Activated naive CD4-positive, alpha-beta T cell treated with anti-CD3 and anti-CD28 coated beads, Interleukin-2, amount 50 U/mL, for 16 hours (primary cell): ENCODE measurements around the gene POTEH.
"Not testable (repeated sequence)": the region's sequence is repeated elsewhere in the genome, so short reads cannot be mapped to it uniquely, and the experiment has no call there.

Experiments used
- DNase-seq: peaks from one replicate; pipeline ENCODE4 v3.0.0-alpha.2; 2020

The POTEH gene

GRCh38 chr22:15689749-15690125 is at the start of gene POTEH:
Gene POTEH (plus strand): TSS chr22:15690026. CDS start chr22:15690078, 52 bp downstream.
- not testable (repeated sequence) for DNase-seq

GRCh38 chr22:15642288-15642861 is 47.5 kb upstream of the POTEH start:
- DNase-seq = not testable (repeated sequence)

GRCh38 chr22:15651954-15652353 is 37.9 kb upstream of the POTEH start:
- DNase-seq = not testable (repeated sequence)

- not testable (repeated sequence) for DNase-seq
Measured at GRCh38 chr22:15652738-15653137, 37.1 kb upstream of the POTEH start.

- not testable (repeated sequence) for DNase-seq
Measured at GRCh38 chr22:15653241-15653640, 36.6 kb upstream of the POTEH start.

- not testable (repeated sequence) for DNase-seq
Measured at GRCh38 chr22:15661102-15661501, 28.7 kb upstream of the POTEH start.

- not testable (repeated sequence) for DNase-seq
Measured at GRCh38 chr22:15664682-15665081, 25.1 kb upstream of the POTEH start.

- not testable (repeated sequence) for DNase-seq
Measured at GRCh38 chr22:15665478-15665877, 24.3 kb upstream of the POTEH start.

GRCh38 chr22:15669430-15669829 is 20.4 kb upstream of the POTEH start:
- DNase-seq = not testable (repeated sequence)

GRCh38 chr22:15679702-15680101 is 10.1 kb upstream of the POTEH start:
- DNase-seq = not testable (repeated sequence)

GRCh38 chr22:15684115-15684514 is 5.7 kb upstream of the POTEH start:
- not testable (repeated sequence) for DNase-seq

GRCh38 chr22:15684695-15685094 is 5.1 kb upstream of the POTEH start:
- not testable (repeated sequence) for DNase-seq

GRCh38 chr22:15685641-15686040 is 4.2 kb upstream of the POTEH start:
- DNase-seq = not testable (repeated sequence)

- not testable (repeated sequence) for DNase-seq
Measured at GRCh38 chr22:15687086-15687485, 2.7 kb upstream of the POTEH start.

GRCh38 chr22:15687676-15688075 is 2.1 kb upstream of the POTEH start:
- DNase-seq = not testable (repeated sequence)

- not testable (repeated sequence) for DNase-seq
Measured at GRCh38 chr22:15688090-15688489, 1.7 kb upstream of the POTEH start.

- DNase-seq = not testable (repeated sequence)
Measured at GRCh38 chr22:15689012-15689748, 646 bp upstream of the POTEH start.

GRCh38 chr22:15713600-15713999 is 23.8 kb downstream of the POTEH start:
- DNase-seq = not testable (repeated sequence)

- not testable (repeated sequence) for DNase-seq
Measured at GRCh38 chr22:15714125-15714524, 24.3 kb downstream of the POTEH start.

GRCh38 chr22:15721884-15722283 is 32.1 kb downstream of the POTEH start:
- not testable (repeated sequence) for DNase-seq

GRCh38 chr22:15729209-15729917 is 39.5 kb downstream of the POTEH start:
- not testable (repeated sequence) for DNase-seq

- DNase-seq = not testable (repeated sequence)
Measured at GRCh38 chr22:15731023-15731422, 41.2 kb downstream of the POTEH start.

GRCh38 chr22:15734411-15734810 is 44.6 kb downstream of the POTEH start:
- not testable (repeated sequence) for DNase-seq
